Measurements from ENCODE around the gene MYL12A. TPM values are rescaled to one million over a fixed set of nuclear protein-coding genes. Genes with fewer than 3 reads are reported as not detected.

MYL12A gene
- total RNA-seq, 1 experiment from 2014 or later: 329 TPM

DNA sequence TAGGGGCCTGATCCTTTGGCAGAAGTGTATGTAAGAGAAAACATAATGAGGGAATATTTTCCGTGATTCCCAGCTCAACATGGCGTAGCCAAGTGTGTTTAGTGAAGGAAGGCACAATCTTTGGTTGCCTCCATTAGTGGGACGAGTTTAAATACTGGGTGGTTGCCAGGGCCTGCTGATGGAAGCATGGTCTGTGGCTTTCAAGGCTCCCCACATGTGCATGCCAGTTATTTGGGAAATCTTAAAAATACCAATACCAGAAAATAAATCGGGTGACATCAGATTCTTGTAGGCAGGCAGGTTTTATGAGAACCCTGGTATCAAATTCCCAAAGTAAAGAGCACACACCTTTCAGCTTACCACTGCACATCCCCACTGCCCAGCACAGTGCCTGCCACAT, 7.1 kb downstream of the MYL12A start:
- Histone ChIP-seq H3K9ac (ENCODE audit: low read length) (no peak overlapping the region), H3K4me1 (ENCODE audit: insufficient read depth, low read length) (peaks cover 60% of the 10 kb centered on the region), H4K20me1 (ENCODE audit: low read length) (no peaks in the 10 kb centered on the region), H2AFZ (ENCODE audit: low read length) (no peak overlapping the region), H3K27me3 (ENCODE audit: low read length) (no peaks in the 10 kb centered on the region), H3K9me3 (ENCODE audit: low read length) (no peaks in the 10 kb centered on the region), H3K9me2 (replicated peaks; ENCODE audit: low read length) (no peaks in the 10 kb centered on the region), H3K79me2 (ENCODE audit: low read length) (peaks cover 70% of the 10 kb centered on the region), H3K4me2 (ENCODE audit: low read length) (no peak overlapping the region), H3K27ac (ENCODE audit: low read length) (peak overlapping the region; percentile 98), H3K4me3 (ENCODE audit: low read length) (no peak overlapping the region), H3F3A (ENCODE audit: low read length, unreplicated experiment) (peaks cover 8% of the 10 kb centered on the region), H3K36me3 (ENCODE audit: low read depth, low read length) (peaks cover 47% of the 10 kb centered on the region)
- DNase-seq: no peak
- no TSS peak for BruUV-seq (replicated peaks)
- CTCF ChIA-PET: interaction anchor here (0.6 kb wide), 1 partner anchor 339 kb away, joined by 5 read pairs; no protein-coding TSS in a partner anchor
- ATAC-seq: no peak
- TF ChIP-seq EZH2phosphoT487 (IDR thresholded peaks at IDR 0.05; ENCODE audit: borderline replicate concordance, low read length) (no peak), EZH2 (IDR thresholded peaks at IDR 0.05; ENCODE audit: low read length, unreplicated experiment) (no peak)
- TF ChIP-seq, protein P1, sequence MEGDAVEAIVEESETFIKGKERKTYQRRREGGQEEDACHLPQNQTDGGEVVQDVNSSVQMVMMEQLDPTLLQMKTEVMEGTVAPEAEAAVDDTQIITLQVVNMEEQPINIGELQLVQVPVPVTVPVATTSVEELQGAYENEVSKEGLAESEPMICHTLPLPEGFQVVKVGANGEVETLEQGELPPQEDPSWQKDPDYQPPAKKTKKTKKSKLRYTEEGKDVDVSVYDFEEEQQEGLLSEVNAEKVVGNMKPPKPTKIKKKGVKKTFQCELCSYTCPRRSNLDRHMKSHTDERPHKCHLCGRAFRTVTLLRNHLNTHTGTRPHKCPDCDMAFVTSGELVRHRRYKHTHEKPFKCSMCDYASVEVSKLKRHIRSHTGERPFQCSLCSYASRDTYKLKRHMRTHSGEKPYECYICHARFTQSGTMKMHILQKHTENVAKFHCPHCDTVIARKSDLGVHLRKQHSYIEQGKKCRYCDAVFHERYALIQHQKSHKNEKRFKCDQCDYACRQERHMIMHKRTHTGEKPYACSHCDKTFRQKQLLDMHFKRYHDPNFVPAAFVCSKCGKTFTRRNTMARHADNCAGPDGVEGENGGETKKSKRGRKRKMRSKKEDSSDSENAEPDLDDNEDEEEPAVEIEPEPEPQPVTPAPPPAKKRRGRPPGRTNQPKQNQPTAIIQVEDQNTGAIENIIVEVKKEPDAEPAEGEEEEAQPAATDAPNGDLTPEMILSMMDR (conservative IDR thresholded peaks at IDR 0.05; ENCODE audit: low read depth, low read length): no peak
- POLR2A ChIA-PET (ENCODE audit: unreplicated experiment): interaction anchor here (0.5 kb wide), 1 partner anchor 8 kb away, joined by 5 read pairs; no protein-coding TSS in a partner anchor
- intact Hi-C loops (cut with micrococcal nuclease): no loop called here

DNA sequence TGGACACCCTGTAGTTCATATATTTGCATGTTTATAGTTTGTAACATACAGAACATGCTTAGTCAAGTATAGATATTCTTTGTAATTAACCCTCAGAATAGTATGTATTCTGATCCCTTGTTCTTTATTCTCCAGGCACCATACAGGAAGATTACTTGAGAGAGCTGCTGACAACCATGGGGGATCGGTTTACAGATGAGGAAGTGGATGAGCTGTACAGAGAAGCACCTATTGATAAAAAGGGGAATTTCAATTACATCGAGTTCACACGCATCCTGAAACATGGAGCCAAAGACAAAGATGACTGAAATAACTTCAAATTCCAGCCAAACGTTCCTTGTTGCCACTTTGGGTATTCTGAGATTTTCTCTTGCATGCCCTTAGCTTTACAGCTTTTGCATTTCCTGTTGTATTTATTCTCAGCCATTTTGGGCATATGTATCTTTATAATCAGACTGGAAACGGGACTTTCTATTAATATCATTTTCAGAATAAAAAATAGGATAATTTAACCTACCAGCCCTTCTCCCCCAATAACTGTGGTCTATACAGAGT, 8.1 kb downstream of the MYL12A start:
- intact Hi-C loops (cut with micrococcal nuclease): loop anchor here (2.0 kb wide), 1 partner anchor 193 kb away; no protein-coding TSS in a partner anchor
- DNase-seq (no peak), ATAC-seq (no peak)
- CTCF ChIA-PET: interaction anchor here (0.6 kb wide), 1 partner anchor 338 kb away, joined by 5 read pairs; no protein-coding TSS in a partner anchor
- Histone ChIP-seq H3K4me2 (ENCODE audit: low read length) (peak overlapping the region; percentile 86), H3K9me2 (replicated peaks; ENCODE audit: low read length) (no peaks in the 10 kb centered on the region), H3K36me3 (ENCODE audit: low read depth, low read length) (peaks cover 47% of the 10 kb centered on the region), H2AFZ (ENCODE audit: low read length) (no peak overlapping the region), H3K9me3 (ENCODE audit: low read length) (no peaks in the 10 kb centered on the region), H3F3A (ENCODE audit: low read length, unreplicated experiment) (peaks cover 8% of the 10 kb centered on the region), H3K4me1 (ENCODE audit: insufficient read depth, low read length) (peaks cover 56% of the 10 kb centered on the region), H3K27ac (ENCODE audit: low read length) (peak overlapping the region; percentile 98), H3K79me2 (ENCODE audit: low read length) (peaks cover 65% of the 10 kb centered on the region), H3K27me3 (ENCODE audit: low read length) (no peaks in the 10 kb centered on the region), H3K4me3 (ENCODE audit: low read length) (no peak overlapping the region), H3K9ac (ENCODE audit: low read length) (peak overlapping the region; percentile 87), H4K20me1 (ENCODE audit: low read length) (no peaks in the 10 kb centered on the region)
- no TSS peak for BruUV-seq (replicated peaks)
- no peak for TF ChIP-seq EZH2 (IDR thresholded peaks at IDR 0.05; ENCODE audit: low read length, unreplicated experiment)
- TF ChIP-seq EZH2phosphoT487 (IDR thresholded peaks at IDR 0.05; ENCODE audit: borderline replicate concordance, low read length): no peak
- TF ChIP-seq, protein P1 (conservative IDR thresholded peaks at IDR 0.05; ENCODE audit: low read depth, low read length): no peak
- POLR2A ChIA-PET (ENCODE audit: unreplicated experiment): interaction anchor here (0.6 kb wide), 1 partner anchor 339 kb away, joined by 3 read pairs; no protein-coding TSS in a partner anchor
